Sciatic nerve (tissue), 2 donors: ENCODE measurements around the gene FYN. TPM values are rescaled to one million over a fixed set of nuclear protein-coding genes. Genes with fewer than 3 reads are reported as not detected.
"Not testable (repeated sequence)": the region's sequence is repeated elsewhere in the genome, so short reads cannot be mapped to it uniquely, and the experiment has no call there.

Experiments used
- ATAC-seq: fragments of 200-7000 bp; cut with Tn5 transposase; one replicate; pipeline ENCODE4 v1.9.1; 2020; ENCODE audit warnings: mild to moderate bottlenecking, moderate library complexity
- DNase-seq: peaks from one replicate; pipeline ENCODE4 v3.0.0-alpha.2; 2020; ENCODE audit warnings: low spot score
- intact Hi-C: fragments of 100-400 bp; cut with DNase I; formaldehyde crosslinking; loops from one replicate; pipeline ENCODE4 v1.14.2; 2022
- total RNA-seq: library from RNA; stranded (reverse); fragmentation: NEBNext Ultra II Directional; extraction: Animal tissue kit (Norgen Biotek cat#: 25700); gene quantifications from one replicate; pipeline ENCODE4 v1.2.1, GENCODE V29; 2021
- donor health status: DM: no; HTN: no; CAD: no.
- donor health status: DM: no; HTN: no; CAD: no.

FYN gene
- total RNA-seq, 1 donor from 2014 or later, result 173 TPM

DNA sequence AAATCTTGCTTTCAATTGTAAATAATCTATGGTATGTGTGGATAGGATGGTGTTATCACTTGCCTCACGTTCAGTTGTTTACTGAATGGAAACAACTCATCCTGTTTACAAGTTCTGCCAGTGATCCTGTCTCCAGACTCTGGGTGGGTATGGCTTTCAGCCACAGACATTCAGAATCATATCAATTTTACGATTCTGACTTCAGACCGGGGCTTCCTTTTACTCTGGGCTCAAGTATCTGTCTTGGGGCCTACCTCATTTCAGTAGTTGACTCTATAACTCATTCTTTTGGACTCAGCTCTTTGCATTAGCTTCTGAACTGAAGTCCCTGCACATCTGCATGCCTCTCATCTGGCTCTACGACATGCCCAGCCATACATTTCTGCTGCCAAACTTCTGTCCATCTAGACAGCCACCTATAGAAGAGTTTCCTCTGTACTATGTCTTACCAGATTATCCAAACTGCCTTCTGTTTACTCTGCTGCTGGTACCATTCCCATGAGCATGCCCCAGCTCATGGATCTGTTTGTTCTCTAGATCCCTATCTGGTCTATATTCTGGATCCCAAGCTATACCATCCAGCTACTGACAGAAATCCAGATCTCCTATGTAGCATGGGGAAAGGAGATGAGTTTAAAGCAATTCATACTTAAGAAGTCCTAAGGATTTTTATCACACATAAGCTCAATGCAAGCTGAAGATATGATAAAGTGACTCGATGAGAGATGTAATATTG, 34.3 kb downstream of the FYN start:
- ATAC-seq, result no peak
- no peak for DNase-seq
- intact Hi-C loops, result no loop called here

DNA sequence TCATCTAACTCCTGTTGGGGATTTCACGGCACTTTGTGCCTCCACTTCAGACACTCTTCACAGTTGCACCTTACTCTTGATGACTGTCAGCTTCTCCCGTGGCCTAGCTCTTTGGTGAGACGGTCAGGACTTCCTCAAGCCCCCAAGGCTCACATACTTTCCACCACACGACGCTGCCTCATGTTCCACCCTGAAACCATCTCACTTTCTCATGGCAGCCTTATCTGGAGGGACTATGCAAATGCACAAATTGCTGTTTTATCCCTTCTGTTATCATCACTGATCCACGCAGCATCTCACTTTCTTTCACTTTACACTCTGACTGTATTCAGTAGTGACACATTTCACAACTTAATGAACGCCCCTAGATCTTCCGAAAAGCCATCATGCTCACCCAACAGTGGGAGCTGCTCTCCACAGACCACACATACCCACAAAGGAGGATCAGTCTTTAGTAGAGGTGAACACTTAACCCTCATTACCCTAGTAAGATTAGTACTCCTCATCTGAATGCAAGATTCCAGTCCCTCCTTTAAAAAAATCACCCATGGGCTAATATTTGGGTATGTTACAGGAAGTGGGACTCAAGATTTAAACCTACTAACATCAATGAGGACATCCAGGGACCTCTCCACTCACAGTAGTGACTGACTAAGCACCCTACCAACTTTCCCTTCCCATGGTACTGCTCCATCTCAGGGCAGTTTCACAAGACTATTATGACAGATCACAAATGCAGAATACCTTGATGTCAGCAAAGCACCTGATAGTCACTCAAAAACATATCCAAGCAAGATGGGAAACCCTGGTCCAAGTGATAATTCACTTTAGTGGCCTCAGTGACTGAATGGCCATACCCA, 35.4 kb downstream of the FYN start:
- ATAC-seq, result no peak
- DNase-seq, result no peak
- intact Hi-C loops, result no loop called here

- intact Hi-C loops, result no loop called here
- ATAC-seq, result no peak
- no peak for DNase-seq
These were observed 36.2 kb downstream of the FYN start for GRCh38 chr6:111837007-111837406.

- no peak for DNase-seq
- intact Hi-C loops, result no loop called here
These were observed 37.4 kb downstream of the FYN start for GRCh38 chr6:111835807-111836206.

DNA sequence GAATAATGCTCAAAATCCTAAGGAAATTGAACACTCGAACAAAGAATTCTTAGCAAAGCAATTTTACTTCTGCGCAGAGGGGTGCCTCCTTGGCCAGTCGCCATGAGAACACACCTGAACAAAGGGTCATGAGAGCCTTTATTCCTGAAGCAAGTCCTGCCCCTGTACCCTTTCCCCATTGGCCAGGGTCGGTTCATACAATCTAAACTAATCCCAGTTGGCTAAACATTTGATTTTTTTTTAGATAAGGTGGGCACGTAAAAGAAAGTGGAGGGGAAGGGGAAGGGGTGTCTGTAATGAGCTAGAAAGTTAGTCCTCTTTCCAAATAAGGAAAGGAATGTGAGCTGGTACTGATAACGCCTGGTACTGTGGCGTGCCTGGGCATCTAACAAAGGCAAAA, 37.9 kb downstream of the FYN start:
- ATAC-seq, intact Hi-C loops, DNase-seq: not testable (repeated sequence)

More at GRCh38 chr6:111835807-111836206, 37.4 kb downstream of the FYN start:
- no peak for ATAC-seq

- no peak for ATAC-seq
- intact Hi-C loops, result no loop called here
These were observed 38.9 kb downstream of the FYN start for GRCh38 chr6:111834356-111834755.

GRCh38 chr6:111832833-111833418, 40.3 kb downstream of the FYN start:
- DNase-seq (no peak), ATAC-seq (no peak)
- intact Hi-C loops, result no loop called here

More at GRCh38 chr6:111834356-111834755, 38.9 kb downstream of the FYN start:
- no peak for DNase-seq

DNA sequence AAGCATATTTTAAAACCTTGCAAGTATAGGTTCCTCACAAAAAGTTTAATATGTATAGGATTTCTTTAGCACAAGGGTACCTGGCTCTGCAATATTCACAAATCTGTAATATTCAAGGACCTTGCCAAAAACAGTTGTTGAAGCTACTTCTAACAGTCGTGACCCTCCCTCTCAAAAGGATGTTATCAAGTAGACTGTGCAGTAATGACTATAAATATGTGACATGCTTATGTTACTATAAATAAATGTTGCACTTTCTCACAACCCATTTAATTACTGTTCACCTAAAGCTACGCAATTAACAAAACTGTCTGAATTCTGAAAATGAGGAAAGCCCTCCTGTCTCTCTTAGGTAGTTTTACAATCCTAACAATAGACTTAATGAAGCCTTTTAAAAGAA, 41.8 kb downstream of the FYN start:
- intact Hi-C loops, result no loop called here
- ATAC-seq (no peak), DNase-seq (no peak)

GRCh38 chr6:111829998-111830397, 43.3 kb downstream of the FYN start:
- ATAC-seq, result no peak

GRCh38 chr6:111829581-111829980, 43.7 kb downstream of the FYN start:
- DNase-seq (no peak), ATAC-seq (no peak)
- intact Hi-C loops, result no loop called here

More at GRCh38 chr6:111829998-111830397, 43.3 kb downstream of the FYN start:
- no peak for DNase-seq
- intact Hi-C loops, result no loop called here

- ATAC-seq (no peak), DNase-seq (no peak)
- intact Hi-C loops, result no loop called here
These were observed 44.4 kb downstream of the FYN start for GRCh38 chr6:111828809-111829208.

DNA sequence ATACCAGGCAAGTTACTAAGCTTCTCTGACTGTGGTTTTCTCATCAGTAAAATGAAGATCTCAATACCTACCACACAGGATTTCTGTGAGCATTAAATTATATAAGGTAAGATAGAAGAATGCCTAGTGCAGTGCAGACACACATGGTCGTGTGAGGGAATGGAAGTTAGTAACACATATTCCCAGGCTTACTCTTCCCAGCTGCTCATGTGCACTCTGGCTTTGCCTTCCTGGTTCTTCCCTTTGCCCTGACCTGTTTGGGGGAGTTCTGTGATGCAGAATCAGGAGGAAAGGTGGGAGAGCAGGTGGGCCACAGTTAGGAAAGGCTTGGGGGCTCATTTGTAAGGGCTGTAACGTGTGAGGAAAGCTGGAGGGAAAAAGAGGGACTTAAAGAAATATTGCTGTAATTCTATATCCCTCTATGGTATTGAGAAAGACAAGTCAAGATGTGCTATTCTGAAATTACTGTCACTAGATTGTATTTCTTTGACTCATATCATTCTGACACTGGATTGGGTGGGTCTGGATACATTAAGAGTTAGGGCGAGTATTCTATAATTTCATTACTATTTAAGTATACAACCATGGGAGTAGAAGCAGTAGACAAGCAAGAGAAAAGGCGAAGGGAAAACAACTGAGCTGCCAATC, 47.7 kb downstream of the FYN start:
- no peak for DNase-seq
- intact Hi-C loops, result no loop called here
- ATAC-seq, result no peak

- intact Hi-C loops, result loop anchor here (1.0 kb wide), 1 partner anchor 41 kb away; no protein-coding TSS in a partner anchor
- peak; percentile 61 for ATAC-seq
- DNase-seq, result no peak
These were observed 48.5 kb downstream of the FYN start for GRCh38 chr6:111824608-111825337.

- ATAC-seq (peak; percentile 83), DNase-seq (no peak)
- intact Hi-C loops, result loop anchor here (1.0 kb wide), 1 partner anchor 41 kb away; no protein-coding TSS in a partner anchor
These were observed 49.2 kb downstream of the FYN start for GRCh38 chr6:111823831-111824607.

DNA sequence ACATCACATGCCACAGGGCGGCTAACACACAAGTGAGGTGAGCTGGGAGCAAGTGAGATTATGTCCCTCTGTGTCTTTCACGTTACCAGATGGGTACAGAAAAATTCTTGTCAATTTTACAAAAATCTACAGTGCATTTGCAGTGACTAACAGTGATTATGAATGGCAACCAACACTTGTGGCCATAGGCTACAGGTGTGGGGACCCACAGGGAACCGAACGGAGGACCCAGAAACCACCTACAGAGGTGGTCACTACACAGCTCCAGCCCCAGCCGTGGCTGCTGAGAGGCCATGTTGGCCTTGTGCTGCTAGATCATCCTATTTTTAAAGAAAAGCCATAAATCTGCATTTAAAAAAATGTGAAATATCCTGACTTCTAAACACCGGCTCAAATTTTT, 50.2 kb downstream of the FYN start:
- DNase-seq (no peak), ATAC-seq (no peak)
- intact Hi-C loops, result no loop called here

GRCh38 chr6:111819458-111819857, 53.8 kb downstream of the FYN start:
- intact Hi-C loops, result no loop called here
- DNase-seq (no peak), ATAC-seq (no peak)

DNA sequence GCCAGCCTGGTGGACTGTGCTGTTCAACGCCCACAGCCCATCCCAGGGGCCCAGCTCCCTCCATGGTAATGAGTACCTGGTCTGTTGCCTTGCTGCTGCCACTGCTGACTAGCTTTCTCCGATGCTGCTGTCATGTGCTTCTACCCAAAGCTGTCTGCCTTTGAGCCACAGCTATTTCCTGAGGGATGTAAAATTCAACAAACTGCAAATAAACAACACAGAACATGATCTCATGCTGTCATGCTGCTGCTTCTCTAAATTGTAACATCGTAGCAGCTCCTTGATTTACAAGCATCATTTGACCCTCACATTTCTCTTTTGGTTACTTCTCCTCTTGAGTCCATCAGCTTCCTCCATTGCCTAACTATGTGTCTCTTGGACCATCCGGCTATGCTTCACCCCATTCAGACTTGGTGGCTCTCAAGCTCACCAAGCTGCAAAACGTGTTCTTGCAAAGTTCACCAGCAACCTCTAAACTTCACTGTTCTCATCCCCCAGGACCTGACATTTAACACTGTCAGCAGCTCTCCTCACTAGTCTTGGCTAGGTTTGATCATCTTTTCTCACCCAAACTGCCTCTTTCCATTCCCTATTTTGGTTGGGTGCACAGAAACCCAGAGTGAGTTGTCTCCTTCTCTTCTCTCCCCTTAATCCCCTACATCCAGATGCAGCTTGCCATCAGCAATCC, 54.6 kb downstream of the FYN start:
- ATAC-seq (peak; percentile 65), DNase-seq (no peak)
- intact Hi-C loops, result no loop called here
